Peyer's patch (tissue), 4 donors: ENCODE data around the gene HS3ST5. TPM values are rescaled to one million over a fixed set of nuclear protein-coding genes. Genes with fewer than 3 reads are reported as not detected.

Source experiments
- DNase-seq, 3 donors: peaks; one replicate each; pipeline ENCODE4 v3.0.0-alpha.2; 2017 to 2019
- H3K27ac ChIP-seq, 4 donors: fragments of 200-600 bp; sonication (generic); one replicate each; pipeline ENCODE4 v1.5.1; 2016 to 2019
- H3K27me3 ChIP-seq, 2 donors: fragments of 200-600 bp; sonication (generic); one replicate each; pipeline ENCODE4 v1.5.1; 2019
- H3K36me3 ChIP-seq, 3 donors: fragments of 200-600 bp; sonication (generic); one replicate each; pipeline ENCODE4 v1.5.1; 2016 to 2019
- H3K4me1 ChIP-seq, 4 donors: fragments of 200-600 bp; sonication (generic); one replicate each; pipeline ENCODE4 v1.5.1; 2016 to 2019
- H3K4me3 ChIP-seq, 4 donors: fragments of 200-600 bp; sonication (generic); 1 replicate in 3 of 4; 2 replicates in 1 of 4; pipeline ENCODE4 v1.5.1; 2016 to 2019; ENCODE audit warnings: mild to moderate bottlenecking in 1 of 4
- H3K9me3 ChIP-seq, 4 donors: fragments of 200-600 bp; sonication (generic); one replicate each; pipeline ENCODE4 v1.5.1; 2016 to 2019; ENCODE audit warnings: mild to moderate bottlenecking in 1 of 4
- POLR2A ChIP-seq, 2 donors: fragments of 450-650 bp; IDR thresholded peaks; one replicate each; pipeline ENCODE4 v1.5.1; 2017; ENCODE audit warnings: antibody characterized with exemption in 2 of 2, mild to moderate bottlenecking in 2 of 2, moderate library complexity in 2 of 2
- total RNA-seq, 4 donors: library from RNA; depleted of rRNA; stranded (reverse); fragments of >200 nt; gene quantifications; one replicate each; pipeline ENCODE4 v1.1.0, GENCODE V29; 2016
- TF ChIP-seq, protein P1 (sequence below), 6 experiments: fragments of 450-650 bp in 4 of 6; fragments of 200-600 bp in 2 of 6; sonication (generic) in 1 of 6; IDR thresholded peaks; one replicate each; pipeline ENCODE4 v1.5.1; 2017 to 2019; ENCODE audit warnings: antibody characterized with exemption in 6 of 6, mild to moderate bottlenecking in 3 of 6, moderate library complexity in 1 of 6

The HS3ST5 gene
- total RNA-seq, 4 donors from 2014 or later: not detected

DNA sequence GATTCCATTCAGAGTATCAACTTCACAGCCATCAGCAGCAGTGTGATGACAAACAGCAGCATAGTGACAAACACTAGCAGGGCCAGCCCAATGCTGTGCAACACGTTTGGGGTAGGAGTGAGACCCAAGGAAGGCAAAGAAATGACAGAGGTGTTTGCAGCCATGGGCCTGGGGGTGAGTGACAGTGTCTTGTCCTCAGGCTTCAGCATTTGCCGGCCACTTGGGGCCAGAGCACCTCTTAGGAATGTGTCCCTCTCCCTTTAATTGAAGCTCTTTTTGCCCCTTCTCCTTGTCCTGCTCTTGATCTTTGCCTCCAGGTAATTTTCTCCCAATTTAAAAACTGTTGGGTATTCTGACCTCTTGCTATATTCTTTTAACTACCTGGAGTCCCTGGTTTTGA is 84.4 kb downstream of the HS3ST5 start:
- Histone ChIP-seq H3K4me3 (no peak overlapping the region), H3K27me3 (no peaks in the 10 kb centered on the region), H3K36me3 (no peaks in the 10 kb centered on the region), H3K27ac (no peak overlapping the region), H3K4me1 (no peaks in the 10 kb centered on the region), H3K9me3 (no peaks in the 10 kb centered on the region)
- DNase-seq: no peak
- no peak for TF ChIP-seq POLR2A (IDR thresholded peaks at IDR 0.05)
- TF ChIP-seq, protein P1, sequence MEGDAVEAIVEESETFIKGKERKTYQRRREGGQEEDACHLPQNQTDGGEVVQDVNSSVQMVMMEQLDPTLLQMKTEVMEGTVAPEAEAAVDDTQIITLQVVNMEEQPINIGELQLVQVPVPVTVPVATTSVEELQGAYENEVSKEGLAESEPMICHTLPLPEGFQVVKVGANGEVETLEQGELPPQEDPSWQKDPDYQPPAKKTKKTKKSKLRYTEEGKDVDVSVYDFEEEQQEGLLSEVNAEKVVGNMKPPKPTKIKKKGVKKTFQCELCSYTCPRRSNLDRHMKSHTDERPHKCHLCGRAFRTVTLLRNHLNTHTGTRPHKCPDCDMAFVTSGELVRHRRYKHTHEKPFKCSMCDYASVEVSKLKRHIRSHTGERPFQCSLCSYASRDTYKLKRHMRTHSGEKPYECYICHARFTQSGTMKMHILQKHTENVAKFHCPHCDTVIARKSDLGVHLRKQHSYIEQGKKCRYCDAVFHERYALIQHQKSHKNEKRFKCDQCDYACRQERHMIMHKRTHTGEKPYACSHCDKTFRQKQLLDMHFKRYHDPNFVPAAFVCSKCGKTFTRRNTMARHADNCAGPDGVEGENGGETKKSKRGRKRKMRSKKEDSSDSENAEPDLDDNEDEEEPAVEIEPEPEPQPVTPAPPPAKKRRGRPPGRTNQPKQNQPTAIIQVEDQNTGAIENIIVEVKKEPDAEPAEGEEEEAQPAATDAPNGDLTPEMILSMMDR (IDR thresholded peaks at IDR 0.05): no peak

DNA sequence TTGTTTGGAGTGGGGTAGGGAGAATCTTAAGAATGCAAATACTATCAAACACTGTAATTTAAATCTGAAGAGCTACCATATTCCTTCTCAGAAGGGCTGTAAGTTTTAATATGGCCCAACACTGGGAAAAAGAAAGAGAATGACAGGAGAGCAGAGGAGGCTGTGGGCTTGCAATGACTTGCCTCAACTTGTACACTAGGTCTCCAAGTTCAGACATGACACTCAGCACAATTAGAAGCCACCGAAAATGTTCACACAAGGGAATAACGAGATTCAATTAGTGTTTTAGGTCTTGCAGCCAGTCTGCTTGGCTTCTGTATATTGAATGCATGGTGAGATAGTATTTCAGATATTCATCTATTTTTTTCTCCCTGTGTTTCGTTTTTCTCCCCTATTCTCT is 89.4 kb downstream of the HS3ST5 start:
- H3K27me3 ChIP-seq: no peaks in the 10 kb centered on the region
- no peaks in the 10 kb centered on the region for H3K9me3 ChIP-seq
- H3K4me3 ChIP-seq: no peak overlapping the region
- H3K4me1 ChIP-seq: no peaks in the 10 kb centered on the region
- TF ChIP-seq, protein P1 (IDR thresholded peaks at IDR 0.05): no peak
- no peak for TF ChIP-seq POLR2A (IDR thresholded peaks at IDR 0.05)
- no peak overlapping the region for H3K27ac ChIP-seq
- DNase-seq: no peak
- H3K36me3 ChIP-seq: no peaks in the 10 kb centered on the region

DNA sequence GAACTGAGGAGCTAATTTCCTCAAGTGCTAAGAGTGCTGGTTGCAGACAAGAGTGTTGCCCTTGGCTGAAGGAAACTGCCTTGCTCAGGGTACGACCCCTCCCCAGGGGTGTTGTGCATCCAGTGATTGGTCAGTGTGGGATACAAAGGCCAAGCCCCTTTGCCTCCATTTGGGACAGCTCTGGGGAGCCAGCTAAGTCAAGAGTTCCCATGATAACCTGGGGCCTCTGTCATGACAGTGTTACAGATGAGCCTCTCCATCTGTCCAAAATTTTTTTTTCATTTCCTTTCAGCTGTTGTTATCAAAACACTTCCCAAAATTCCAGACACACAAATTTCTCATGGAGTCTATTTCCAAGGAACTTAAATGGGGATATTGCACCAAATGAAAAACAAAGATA is 93.3 kb downstream of the HS3ST5 start:
- H3K27ac ChIP-seq: no peak overlapping the region

DNA sequence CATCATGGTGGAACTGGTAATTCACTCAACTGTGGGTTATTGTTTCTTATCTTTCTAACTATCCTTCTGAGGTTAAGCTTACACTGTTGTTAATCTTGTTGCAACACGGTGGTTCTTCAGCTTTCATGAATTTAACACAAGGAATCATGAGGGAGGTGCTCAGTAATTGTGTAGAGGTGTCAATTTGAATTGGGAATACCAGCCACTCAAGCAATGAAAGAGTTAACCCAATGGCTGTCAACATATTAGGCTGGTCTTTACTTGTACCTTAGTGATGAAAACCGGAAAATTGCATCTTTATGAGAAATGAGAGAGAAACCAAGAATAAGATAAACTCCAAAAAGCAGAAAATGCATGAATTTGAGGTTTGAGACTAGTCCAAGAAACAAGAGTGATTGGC is 95.7 kb downstream of the HS3ST5 start:
- no peak overlapping the region for H3K27ac ChIP-seq
- TF ChIP-seq POLR2A (IDR thresholded peaks at IDR 0.05): no peak
- TF ChIP-seq, protein P1 (IDR thresholded peaks at IDR 0.05): no peak
- no peaks in the 10 kb centered on the region for H3K36me3 ChIP-seq
- H3K4me3 ChIP-seq: no peak overlapping the region
- no peaks in the 10 kb centered on the region for H3K9me3 ChIP-seq
- H3K4me1 ChIP-seq: no peaks in the 10 kb centered on the region
- no peaks in the 10 kb centered on the region for H3K27me3 ChIP-seq
- no peak for DNase-seq

More for the DNA sequence above, 93.3 kb downstream of the HS3ST5 start:
- Histone ChIP-seq H3K36me3 (no peaks in the 10 kb centered on the region), H3K4me3 (no peak overlapping the region), H3K27me3 (no peaks in the 10 kb centered on the region), H3K4me1 (no peaks in the 10 kb centered on the region), H3K9me3 (no peaks in the 10 kb centered on the region)
- TF ChIP-seq POLR2A (IDR thresholded peaks at IDR 0.05): no peak
- TF ChIP-seq, protein P1 (IDR thresholded peaks at IDR 0.05): no peak
- no peak for DNase-seq

DNA sequence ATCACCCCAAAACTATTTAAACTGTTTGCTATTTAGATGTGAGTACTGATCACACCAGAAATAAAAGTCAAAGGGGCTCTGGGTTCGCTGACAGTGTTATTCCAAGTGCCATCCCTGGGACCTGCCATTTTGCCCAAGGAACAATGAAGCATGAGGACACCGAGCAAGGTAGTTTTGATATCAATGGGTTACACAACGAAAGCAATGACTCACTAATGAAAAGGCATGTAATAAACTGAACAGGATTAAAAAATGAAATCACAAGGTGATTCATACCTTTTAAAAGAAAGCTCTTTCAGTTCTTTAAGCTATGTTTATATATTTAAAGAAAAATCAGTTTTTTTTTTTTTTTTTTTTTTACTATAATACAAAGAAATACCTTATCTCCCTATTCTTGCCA is 102.0 kb downstream of the HS3ST5 start:
- no peaks in the 10 kb centered on the region for H3K9me3 ChIP-seq
- no peaks in the 10 kb centered on the region for H3K27me3 ChIP-seq
- H3K36me3 ChIP-seq: no peaks in the 10 kb centered on the region
- DNase-seq: no peak
- TF ChIP-seq POLR2A (IDR thresholded peaks at IDR 0.05): no peak
- TF ChIP-seq, protein P1 (IDR thresholded peaks at IDR 0.05): no peak
- H3K4me1 ChIP-seq: no peaks in the 10 kb centered on the region
- H3K27ac ChIP-seq: no peak overlapping the region
- no peak overlapping the region for H3K4me3 ChIP-seq

DNA sequence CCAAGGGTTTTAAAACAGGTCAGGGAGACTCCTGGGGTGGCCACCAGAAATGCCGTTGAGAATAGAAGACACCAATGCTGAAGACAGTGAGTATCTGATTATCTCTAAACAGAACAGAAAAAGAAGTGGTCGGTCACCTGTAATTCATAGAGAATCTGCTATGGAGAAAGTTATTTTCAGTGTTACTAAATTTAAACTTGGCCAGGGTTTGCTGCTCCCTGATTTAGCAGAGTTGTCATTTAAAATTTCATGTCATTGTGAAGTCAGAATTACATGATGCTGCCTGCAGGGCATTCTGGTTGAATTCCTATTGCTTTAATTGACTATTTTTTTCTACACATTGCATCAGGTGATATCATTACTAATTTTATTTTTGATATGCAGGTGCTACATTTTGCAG is 114.1 kb downstream of the HS3ST5 start:
- Histone ChIP-seq H3K4me1 (no peaks in the 10 kb centered on the region), H3K4me3 (no peak overlapping the region), H3K27ac (no peak overlapping the region), H3K9me3 (no peaks in the 10 kb centered on the region), H3K27me3 (no peaks in the 10 kb centered on the region), H3K36me3 (no peaks in the 10 kb centered on the region)
- no peak for DNase-seq
- TF ChIP-seq, protein P1 (IDR thresholded peaks at IDR 0.05): no peak
- no peak for TF ChIP-seq POLR2A (IDR thresholded peaks at IDR 0.05)
